DOHH2 (cell line): ENCODE data around the gene OTOP3.

Experiments used
- CTCF ChIP-seq: fragments of 200-600 bp; sonication (generic); IDR thresholded peaks from one replicate; pipeline ENCODE4 v1.5.1; 2014; ENCODE audit warnings: antibody characterized with exemption, mild to moderate bottlenecking, low read depth, low read length; ENCODE audit not compliant: poor library complexity, severe bottlenecking
- EZH2phosphoT487 ChIP-seq: fragments of 200-600 bp; sonication (generic); IDR thresholded peaks from 2 replicates; pipeline ENCODE4 v1.6.1; 2017; ENCODE audit warnings: borderline replicate concordance, mild to moderate bottlenecking, antibody characterized with exemption, low read length, moderate library complexity, mixed read lengths

GRCh38 chr17:74922172-74922571 lies 13.5 kb upstream of the OTOP3 start:
- no peak for TF ChIP-seq CTCF
- no peak for TF ChIP-seq EZH2phosphoT487
